Endothelial cell of umbilical vein (primary cell): ENCODE data around the gene PHOSPHO1. TPM values are rescaled to one million over a fixed set of nuclear protein-coding genes. Genes with fewer than 3 reads are reported as not detected.

Experiments used
- BruUV-seq: library from RNA; stranded (reverse); fragments of 400-500 nt; replicated peaks from 2 replicates; lab custom pipeline; 2021; lab: Mats Ljungman, UMichigan
- CTCF ChIA-PET: fragments of 300-600, 350-600 bp; sonication (Branson Sonifier 250); formaldehyde crosslinking; loops from one replicate; lab custom pipeline; 2021; ENCODE audit warnings: antibody characterized with exemption, inconsistent platforms; lab: Charles Lee
- POLR2A ChIA-PET: fragments of 300-600, 350-600 bp; sonication (Branson Sonifier 250); formaldehyde crosslinking; loops from one replicate; lab custom pipeline; 2021; ENCODE audit warnings: antibody characterized with exemption, inconsistent platforms; lab: Charles Lee
- DNase-seq: peaks from one replicate; pipeline ENCODE4 v3.0.0-alpha.2; 2011; ENCODE audit warnings: low read depth, low spot score
- FAIRE-seq: peaks from 2 replicates; lab custom pipeline; 2011; peaks lifted over from hg19 to GRCh38; lab: Jason Lieb, UNC
- H2AFZ ChIP-seq: 2 replicates; pipeline ENCODE4 v1.6.0; 2012; ENCODE audit warnings: low read depth, low read length, control low read depth, inconsistent platforms
- H3K27ac ChIP-seq: 2 replicates; pipeline ENCODE4 v1.5.1; 2011; ENCODE audit warnings: low read depth, mild to moderate bottlenecking, control low read depth, low read length, moderate library complexity; ENCODE audit not compliant: insufficient read depth
- H3K27me3 ChIP-seq, 2 experiments: 2 replicates each; pipeline versions ENCODE4 v1.6.0 to v1.6.1; 2011; ENCODE audit warnings: low read length in 2 of 2, mixed read lengths in 1 of 2; ENCODE audit not compliant: control insufficient read depth in 2 of 2, insufficient read depth in 2 of 2
- H3K36me3 ChIP-seq, 2 experiments: 2 replicates in 1 of 2; 3 replicates in 1 of 2; pipeline ENCODE4 v1.5.1; 2011; ENCODE audit warnings: low read length in 2 of 2, mild to moderate bottlenecking in 1 of 2, moderate library complexity in 1 of 2; ENCODE audit not compliant: control insufficient read depth in 2 of 2, insufficient read depth in 2 of 2; ENCODE audit errors: extremely low read depth in 1 of 2
- H3K4me1 ChIP-seq: 3 replicates; pipeline ENCODE4 v1.5.1; 2011; ENCODE audit warnings: mild to moderate bottlenecking, low read length; ENCODE audit not compliant: control insufficient read depth, insufficient read depth; ENCODE audit errors: extremely low read depth
- H3K4me2 ChIP-seq: 2 replicates; pipeline ENCODE4 v1.6.1; 2011; ENCODE audit warnings: low read length, control low read depth, mixed read lengths; ENCODE audit not compliant: insufficient read depth
- H3K4me3 ChIP-seq, 3 experiments: fragments of 200-600 bp in 1 of 3; sonication (generic), shearing (Covaris generic) in 1 of 3; replicated peaks in 1 of 3; 2 replicates each; pipeline ENCODE4 v1.5.1; 2011 to 2016; ENCODE audit warnings: control low read depth in 3 of 3, low read length in 3 of 3, mild to moderate bottlenecking in 2 of 3, inconsistent platforms in 1 of 3, low read depth in 1 of 3, moderate library complexity in 1 of 3; ENCODE audit not compliant: insufficient read depth in 1 of 3
- H3K79me2 ChIP-seq: 2 replicates; pipeline ENCODE4 v1.6.0; 2012; ENCODE audit warnings: low read length, inconsistent platforms; ENCODE audit not compliant: control insufficient read depth, insufficient read depth
- H3K9ac ChIP-seq: replicated peaks from 2 replicates; pipeline ENCODE3; 2011; ENCODE audit warnings: low read length, control low read depth; ENCODE audit not compliant: insufficient read depth; ENCODE audit errors: extremely low read depth
- H3K9me1 ChIP-seq: replicated peaks from 3 replicates; pipeline ENCODE4 v1.6.0; 2011; ENCODE audit warnings: mild to moderate bottlenecking, low read length; ENCODE audit not compliant: control insufficient read depth, insufficient read depth; ENCODE audit errors: extremely low read depth
- H3K9me3 ChIP-seq: replicated peaks from 2 replicates; pipeline ENCODE4 v1.5.1; 2012; ENCODE audit warnings: low read length, inconsistent platforms; ENCODE audit not compliant: control insufficient read depth, insufficient read depth
- H4K20me1 ChIP-seq: replicated peaks from 2 replicates; pipeline ENCODE3; 2011; ENCODE audit warnings: mild to moderate bottlenecking, low read length; ENCODE audit not compliant: control insufficient read depth, insufficient read depth; ENCODE audit errors: extremely low read depth
- EZH2 ChIP-seq: IDR thresholded peaks from 2 replicates; pipeline ENCODE4 v1.6.1; 2012; ENCODE audit warnings: borderline replicate concordance, low read depth, mild to moderate bottlenecking, moderate library complexity, low read length, inconsistent platforms; ENCODE audit not compliant: severe bottlenecking
- FOS ChIP-seq: IDR thresholded peaks from 2 replicates; pipeline ENCODE4 v1.6.1; 2011; ENCODE audit warnings: mild to moderate bottlenecking, low read length, moderate library complexity, borderline replicate concordance; ENCODE audit not compliant: insufficient read depth
- GATA2 ChIP-seq: IDR thresholded peaks from 2 replicates; pipeline ENCODE4 v1.7.0; 2011; ENCODE audit warnings: low read depth, mild to moderate bottlenecking, moderate library complexity, mixed read lengths, low read length; ENCODE audit not compliant: insufficient read length, insufficient read depth
- JUN ChIP-seq: IDR thresholded peaks from 2 replicates; pipeline ENCODE4 v1.6.1; 2011; ENCODE audit warnings: borderline replicate concordance, low read depth; ENCODE audit not compliant: insufficient read length, insufficient read depth
- MYC ChIP-seq: IDR thresholded peaks from one replicate; pipeline ENCODE4 v1.6.1; 2011; ENCODE audit warnings: mild to moderate bottlenecking, low read depth, low read length
- POLR2A ChIP-seq: IDR thresholded peaks from 2 replicates; pipeline ENCODE4 v1.6.1; 2012; ENCODE audit warnings: low read depth, mild to moderate bottlenecking, control low read depth, low read length
- POLR2AphosphoS5 ChIP-seq: IDR thresholded peaks from 2 replicates; pipeline ENCODE4 v1.6.1; 2012; ENCODE audit warnings: low read depth, mild to moderate bottlenecking, control low read depth, low read length, moderate library complexity; ENCODE audit not compliant: insufficient read depth
- dilution Hi-C: fragments of 300-500 bp; cut with MboI; formaldehyde crosslinking; loops from one replicate; pipeline ENCODE4 v1.15.0; 2019; ENCODE audit warnings: low sequenced_read_pairs; ENCODE audit not compliant: extremely low pct_ligation_motif_present
- intact Hi-C: fragments of 100-400 bp; cut with micrococcal nuclease; formaldehyde crosslinking; loops from one replicate; pipeline ENCODE4 v1.10.0; 2022
- polyA plus RNA-seq, 4 experiments: library from polyadenylated mRNA; depleted of rRNA in 3 of 4; stranded (reverse) in 3 of 4; unstranded in 1 of 4; fragments of >200 nt; gene quantifications; 2 replicates each; pipeline versions ENCODE4 v1.2.1 to v1.2.3, GENCODE V29; 2011 to 2012; ENCODE audit warnings: missing spikeins in 1 of 4
- total RNA-seq: library from RNA; stranded (reverse); gene quantifications from 2 replicates; pipeline ENCODE4 v1.2.3, GENCODE V29; 2021
- TF ChIP-seq, protein P1 (sequence below), 2 donors: IDR thresholded peaks; 1 replicate in 1 of 2; 2 replicates in 1 of 2; pipeline ENCODE4 v1.5.1; 2011; ENCODE audit warnings: low read length in 2 of 2, mild to moderate bottlenecking in 2 of 2, moderate library complexity in 2 of 2, control low read depth in 1 of 2, inconsistent platforms in 1 of 2, low read depth in 1 of 2; ENCODE audit not compliant: insufficient read depth in 1 of 2; ENCODE audit errors: extremely low read depth in 1 of 2
- TF ChIP-seq, protein P2 (sequence below): IDR thresholded peaks from 2 replicates; pipeline ENCODE4 v1.6.1; 2011; ENCODE audit not compliant: insufficient read depth, insufficient read length

PHOSPHO1 gene
- total and polyA plus RNA-seq, 2 donors (not counting 3 experiments of a cell fraction or from before 2014, with no cell fraction given), result 0.23 TPM; not detected in 1

DNA sequence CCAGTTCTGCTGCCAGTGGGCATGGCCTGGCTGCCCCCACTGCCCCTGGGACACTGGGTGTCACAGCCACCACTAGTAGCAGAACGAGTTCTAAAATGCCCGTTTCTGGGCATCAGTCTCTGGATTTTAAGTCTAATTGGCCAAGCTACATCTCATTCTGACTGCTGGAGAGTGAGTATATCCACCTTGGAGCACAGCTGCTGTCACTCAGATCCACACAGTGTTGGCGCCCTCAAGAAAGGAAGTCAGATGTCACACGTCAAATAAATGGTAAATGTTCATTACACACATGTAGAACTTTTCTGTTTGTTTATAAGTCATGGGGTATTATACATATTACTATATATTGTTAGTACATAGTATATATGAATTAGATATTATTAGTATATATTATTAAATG lies 39.7 kb downstream of the PHOSPHO1 start:
- no peak overlapping the region for H3K4me2 ChIP-seq
- no peak overlapping the region for H3K27ac ChIP-seq
- BruUV-seq, result no TSS peak
- TF ChIP-seq JUN (no peak), POLR2A (no peak), MYC (no peak), FOS (no peak), EZH2 (no peak), GATA2 (no peak), POLR2AphosphoS5 (no peak)
- TF ChIP-seq, protein P1, sequence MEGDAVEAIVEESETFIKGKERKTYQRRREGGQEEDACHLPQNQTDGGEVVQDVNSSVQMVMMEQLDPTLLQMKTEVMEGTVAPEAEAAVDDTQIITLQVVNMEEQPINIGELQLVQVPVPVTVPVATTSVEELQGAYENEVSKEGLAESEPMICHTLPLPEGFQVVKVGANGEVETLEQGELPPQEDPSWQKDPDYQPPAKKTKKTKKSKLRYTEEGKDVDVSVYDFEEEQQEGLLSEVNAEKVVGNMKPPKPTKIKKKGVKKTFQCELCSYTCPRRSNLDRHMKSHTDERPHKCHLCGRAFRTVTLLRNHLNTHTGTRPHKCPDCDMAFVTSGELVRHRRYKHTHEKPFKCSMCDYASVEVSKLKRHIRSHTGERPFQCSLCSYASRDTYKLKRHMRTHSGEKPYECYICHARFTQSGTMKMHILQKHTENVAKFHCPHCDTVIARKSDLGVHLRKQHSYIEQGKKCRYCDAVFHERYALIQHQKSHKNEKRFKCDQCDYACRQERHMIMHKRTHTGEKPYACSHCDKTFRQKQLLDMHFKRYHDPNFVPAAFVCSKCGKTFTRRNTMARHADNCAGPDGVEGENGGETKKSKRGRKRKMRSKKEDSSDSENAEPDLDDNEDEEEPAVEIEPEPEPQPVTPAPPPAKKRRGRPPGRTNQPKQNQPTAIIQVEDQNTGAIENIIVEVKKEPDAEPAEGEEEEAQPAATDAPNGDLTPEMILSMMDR (IDR thresholded peaks at IDR 0.05; ENCODE audit: extremely low read depth in 1 of 2, insufficient read depth in 1 of 2, low read depth in 1 of 2, low read length in 2 of 2), result no peak
- TF ChIP-seq, protein P2, sequence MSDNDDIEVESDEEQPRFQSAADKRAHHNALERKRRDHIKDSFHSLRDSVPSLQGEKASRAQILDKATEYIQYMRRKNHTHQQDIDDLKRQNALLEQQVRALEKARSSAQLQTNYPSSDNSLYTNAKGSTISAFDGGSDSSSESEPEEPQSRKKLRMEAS, result no peak
- no peaks in the 10 kb centered on the region for H3K79me2 ChIP-seq
- intact Hi-C loops (no loop called here), dilution Hi-C loops (no loop called here)
- no peaks in the 10 kb centered on the region for H3K9me1 ChIP-seq
- POLR2A ChIA-PET, result interaction anchor here (1.1 kb wide), 1 partner anchor 21 kb away, joined by 3 read pairs; no protein-coding TSS in a partner anchor
- no peak for FAIRE-seq
- CTCF ChIA-PET, result interaction anchor here (0.7 to 15.9 kb wide), 6 partner anchors 10 to 100 kb away, joined by 3 to 212 read pairs (median 10); partner anchors contain the start of genes ABI3, GNGT2 and PHOSPHO1
- no peak overlapping the region for H3K9ac ChIP-seq
- H3K36me3 ChIP-seq, result no peaks in the 10 kb centered on the region
- H3K4me1 ChIP-seq, result peaks cover 8% of the 10 kb centered on the region
- no peaks in the 10 kb centered on the region for H3K27me3 ChIP-seq
- peak overlapping the region; percentile 59 for H2AFZ ChIP-seq
- DNase-seq, result no peak
- H4K20me1 ChIP-seq, result no peaks in the 10 kb centered on the region
- H3K9me3 ChIP-seq, result no peaks in the 10 kb centered on the region
- no peak overlapping the region for H3K4me3 ChIP-seq
